Suppressor macrophage treated with lipopolysaccharide for 1 hour (primary cell): ENCODE data around the gene PTPN23.

Experiments
- DNase-seq, 3 donors: peaks; one replicate each; pipeline ENCODE4 v3.0.0-alpha.2; 2020 to 2022

PTPN23 gene

GRCh38 chr3:47421741-47422649, 41.2 kb downstream of the PTPN23 start:
- peak; percentile 53 to 61 (median 57) for DNase-seq

DNA sequence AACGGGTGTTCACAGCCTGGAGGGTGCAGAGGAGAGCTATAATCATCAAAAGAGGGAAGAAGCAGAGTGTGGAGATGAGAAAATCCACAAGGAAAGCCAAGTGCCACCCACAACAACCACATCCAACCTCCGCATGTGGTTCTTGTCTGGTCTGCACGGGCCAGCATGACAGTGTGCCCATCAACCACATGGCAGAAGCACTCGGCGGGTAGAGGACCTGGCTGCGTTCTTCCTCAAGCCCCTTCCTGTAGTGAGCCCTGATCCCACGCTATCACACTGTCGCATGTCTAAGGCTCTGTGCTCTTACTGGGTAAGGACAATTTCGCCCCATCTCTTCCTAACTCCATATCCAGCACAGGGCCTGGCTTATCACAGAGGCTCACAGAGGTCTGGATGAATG, 41.9 kb downstream of the PTPN23 start:
- DNase-seq: no peak

GRCh38 chr3:47423548-47424145, 42.8 kb downstream of the PTPN23 start:
- no peak for DNase-seq

- DNase-seq: no peak
Observed at GRCh38 chr3:47424434-47425382, 43.9 kb downstream of the PTPN23 start.

DNA sequence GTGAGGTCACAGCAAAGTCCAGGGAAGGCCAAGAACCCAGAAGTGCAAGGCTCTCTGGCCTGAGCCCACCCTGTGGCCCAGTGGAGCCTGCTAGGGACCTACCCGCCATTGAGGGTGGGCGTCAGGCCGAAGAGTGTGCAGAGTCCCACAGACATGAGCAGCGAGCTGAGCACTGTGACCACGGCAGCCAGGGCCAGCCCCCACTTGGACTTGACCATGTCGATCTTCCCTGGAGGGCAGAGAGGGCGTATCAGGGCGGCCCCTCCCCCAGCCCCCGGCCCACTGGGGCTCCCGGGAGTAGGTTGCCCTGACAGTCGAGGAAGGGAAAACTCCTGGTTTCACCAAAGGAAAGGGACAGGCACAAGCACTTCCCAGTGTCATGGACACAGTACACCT, 44.6 kb downstream of the PTPN23 start:
- no peak for DNase-seq

DNA sequence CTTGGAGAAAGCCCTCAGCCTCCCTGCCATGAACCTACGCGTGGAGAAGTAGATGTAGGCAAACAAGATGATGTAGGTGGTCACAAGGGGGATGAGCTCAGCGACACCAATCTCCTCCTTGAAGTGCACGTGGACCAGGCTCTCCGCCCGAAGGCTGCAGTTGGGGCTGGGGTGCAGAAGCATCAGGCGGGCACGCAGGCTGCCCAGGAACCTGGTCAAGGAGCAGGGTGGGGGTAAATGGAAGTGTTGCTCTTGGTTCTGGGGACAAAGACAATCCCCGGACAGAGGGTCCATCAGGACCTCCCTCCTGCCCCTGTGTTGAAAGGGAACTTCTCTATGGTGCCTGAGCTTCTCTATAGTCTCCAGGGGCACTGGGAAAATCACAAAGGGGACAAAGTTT, 45.1 kb downstream of the PTPN23 start:
- no peak for DNase-seq

- no peak for DNase-seq
Observed at GRCh38 chr3:47427866-47428265, 47.0 kb downstream of the PTPN23 start.

DNA sequence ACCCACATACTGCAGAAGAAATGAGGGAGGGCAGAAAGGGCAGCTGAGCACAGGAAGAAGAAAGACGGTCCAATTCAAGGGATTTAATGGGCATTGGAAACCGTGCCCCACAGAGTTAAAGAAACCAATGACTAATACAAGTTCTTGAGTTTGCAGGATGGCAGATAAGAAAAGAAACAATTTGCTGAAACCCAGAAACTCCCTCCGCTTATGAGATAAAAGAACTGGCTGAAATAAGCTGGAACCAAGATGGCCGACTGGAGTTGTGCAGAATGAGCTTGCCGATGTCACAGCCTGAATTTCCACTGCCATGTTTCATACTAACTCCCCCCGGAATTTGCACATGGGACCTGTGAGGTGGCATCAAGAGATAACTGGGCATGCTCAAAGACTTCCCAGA, 47.8 kb downstream of the PTPN23 start:
- DNase-seq: no peak

GRCh38 chr3:47429476-47430270, 48.9 kb downstream of the PTPN23 start:
- DNase-seq: no peak

GRCh38 chr3:47430606-47431005, 49.8 kb downstream of the PTPN23 start:
- no peak for DNase-seq

- no peak for DNase-seq
Observed at GRCh38 chr3:47431225-47431624, 50.4 kb downstream of the PTPN23 start.

- DNase-seq: peak in 1 of 3 donors; percentile 14
Observed at GRCh38 chr3:47432673-47433072, 51.9 kb downstream of the PTPN23 start.

DNA sequence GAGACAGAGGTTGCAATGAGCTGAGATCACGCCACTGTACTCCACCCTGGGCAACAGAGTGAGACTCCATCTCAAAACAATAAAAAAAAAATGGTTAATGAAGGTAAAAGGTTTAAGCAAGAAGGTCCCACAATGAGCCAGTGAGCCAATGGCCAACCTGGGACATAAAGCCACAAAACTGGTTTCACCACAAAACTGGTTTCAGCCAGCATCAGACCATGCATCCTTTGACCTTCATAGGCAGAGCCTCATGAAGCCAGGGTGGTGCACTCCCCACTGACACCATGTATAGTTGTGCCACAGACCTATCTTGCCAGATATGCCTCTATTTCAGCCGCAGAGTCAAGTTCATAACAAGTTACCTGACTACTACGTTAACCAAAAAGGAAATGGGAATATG, 53.0 kb downstream of the PTPN23 start:
- DNase-seq: peak in 1 of 3 donors; percentile 15

DNA sequence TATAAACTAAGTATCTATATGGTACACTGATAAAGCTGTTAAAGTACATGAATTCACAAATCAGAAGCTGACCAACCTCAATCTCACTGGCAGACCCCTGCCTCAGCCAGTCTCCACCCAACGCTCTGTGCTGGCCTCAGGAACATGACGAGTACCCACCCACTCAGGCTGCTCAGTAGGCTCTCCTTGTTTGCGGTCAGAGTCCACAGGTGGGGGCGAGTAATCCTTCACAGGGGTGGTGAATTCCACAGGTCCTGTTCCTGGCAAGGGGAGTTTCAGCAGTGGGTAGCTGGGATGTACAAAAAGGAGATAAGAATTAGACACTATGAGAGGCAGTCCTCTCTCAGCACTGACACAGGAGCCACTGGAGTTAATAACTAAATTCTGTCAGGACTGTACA, 54.0 kb downstream of the PTPN23 start:
- peak in 1 of 3 donors; percentile 10 for DNase-seq

GRCh38 chr3:47436180-47436579, 55.4 kb downstream of the PTPN23 start:
- DNase-seq: peak in 1 of 3 donors; percentile 9

DNA sequence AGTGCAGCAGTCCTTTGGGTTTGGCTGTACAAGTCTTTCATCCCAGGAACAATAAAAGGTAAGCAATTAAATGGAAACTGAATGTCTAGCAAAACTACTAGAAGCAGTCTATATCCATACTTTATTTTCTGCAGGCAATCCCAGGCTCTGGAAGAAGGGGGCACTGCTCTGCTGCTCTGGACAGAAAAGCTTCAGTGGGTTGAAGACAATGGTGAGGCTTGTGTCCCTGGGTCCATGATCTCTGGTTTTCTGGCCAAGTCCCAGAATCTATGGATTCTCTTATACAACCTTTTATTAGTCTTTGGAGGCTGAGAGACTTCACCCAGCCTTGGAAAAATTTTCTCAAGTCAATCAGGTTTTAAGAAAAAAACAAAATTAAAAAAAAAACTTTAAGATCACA, 59.3 kb downstream of the PTPN23 start:
- DNase-seq: peak; percentile 32 to 41 (median 35)

GRCh38 chr3:47441796-47442551, 61.2 kb downstream of the PTPN23 start:
- DNase-seq: no peak

DNA sequence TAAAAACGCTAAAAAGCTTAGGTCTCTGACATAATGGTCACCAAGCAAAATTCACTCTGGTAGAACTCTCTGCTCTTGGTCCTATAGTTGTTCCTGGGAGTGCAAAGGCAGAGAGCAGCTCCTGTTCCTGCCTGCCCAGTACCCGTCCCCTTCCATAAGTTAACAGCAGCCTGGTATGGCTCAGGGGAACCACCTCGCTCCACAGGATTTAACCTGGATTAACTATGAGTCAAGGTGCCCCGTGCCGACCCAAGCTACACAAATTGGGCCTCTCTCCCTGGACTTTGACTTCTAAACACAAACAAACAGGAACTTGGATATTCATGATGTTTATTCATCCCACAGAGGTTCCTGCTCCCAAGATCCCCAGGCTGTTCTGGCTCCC, 62.8 kb downstream of the PTPN23 start:
- DNase-seq: no peak

- DNase-seq: no peak
Observed at GRCh38 chr3:47444103-47444502, 63.3 kb downstream of the PTPN23 start.

- DNase-seq: no peak
Observed at GRCh38 chr3:47452453-47453215, 71.8 kb downstream of the PTPN23 start.
